Fibroblast of mammary gland (primary cell): Measurements from ENCODE around the gene PRR14L.

Experiments
- DNase-seq: peaks from one replicate; pipeline ENCODE4 v3.0.0-alpha.2; 2010; ENCODE audit warnings: low read depth
- H3K4me3 ChIP-seq: 2 replicates; pipeline ENCODE4 v1.5.1; 2011; ENCODE audit warnings: low read depth, mild to moderate bottlenecking, low read length, moderate library complexity; ENCODE audit not compliant: control insufficient read depth
- CTCF ChIP-seq: conservative IDR thresholded peaks from 2 replicates; pipeline ENCODE4 v1.5.1; 2011; ENCODE audit warnings: low read depth, low read length, inconsistent platforms; ENCODE audit not compliant: control insufficient read depth, insufficient read depth

The PRR14L gene

GRCh38 chr22:31752096-31752847 is 2.3 kb upstream of the PRR14L start:
- no peak overlapping the region for H3K4me3 ChIP-seq
- no peak for DNase-seq
- no peak for TF ChIP-seq CTCF

- no peak for TF ChIP-seq CTCF
- peak overlapping the region; percentile 12 for H3K4me3 ChIP-seq
- DNase-seq, result no peak
Observed at GRCh38 chr22:31750365-31751284, 693 bp upstream of the PRR14L start.

- DNase-seq, result peak; percentile 28
- peak overlapping the region; percentile 79 for H3K4me3 ChIP-seq
- TF ChIP-seq CTCF, result no peak
Observed at GRCh38 chr22:31748490-31748889, 1.4 kb downstream of the PRR14L start.

- H3K4me3 ChIP-seq, result no peak overlapping the region
- no peak for TF ChIP-seq CTCF
- DNase-seq, result no peak
Observed at GRCh38 chr22:31747441-31747840, 2.5 kb downstream of the PRR14L start.

- H3K4me3 ChIP-seq, result no peak overlapping the region
- TF ChIP-seq CTCF, result no peak
- DNase-seq, result no peak
Observed at GRCh38 chr22:31743871-31744270, 6.1 kb downstream of the PRR14L start.

GRCh38 chr22:31742682-31743081 is 7.2 kb downstream of the PRR14L start:
- no peak for TF ChIP-seq CTCF
- H3K4me3 ChIP-seq, result no peak overlapping the region
- no peak for DNase-seq
